Ishikawa (cell line): ENCODE results near the gene PTPRM.

Source experiments
- CEBPB ChIP-seq: IDR thresholded peaks from 2 replicates; pipeline ENCODE4 v1.6.1; 2012
- CREB1 ChIP-seq: IDR thresholded peaks from 2 replicates; pipeline ENCODE4 v1.6.1; 2012; ENCODE audit warnings: low read depth
- EGR1 ChIP-seq: IDR thresholded peaks from 2 replicates; pipeline ENCODE4 v1.6.1; 2012
- EP300 ChIP-seq: IDR thresholded peaks from 2 replicates; pipeline ENCODE4 v1.6.1; 2012; ENCODE audit warnings: borderline replicate concordance
- FOXM1 ChIP-seq: IDR thresholded peaks from 2 replicates; pipeline ENCODE4 v1.6.1; 2012; ENCODE audit warnings: low read depth, borderline replicate concordance
- NFIC ChIP-seq: IDR thresholded peaks from 2 replicates; pipeline ENCODE4 v1.6.1; 2012
- RAD21 ChIP-seq: IDR thresholded peaks from 2 replicates; pipeline ENCODE4 v1.6.1; 2012; ENCODE audit warnings: low read depth
- TAF1 ChIP-seq: IDR thresholded peaks from 2 replicates; pipeline ENCODE4 v1.6.1; 2012; ENCODE audit warnings: low read depth, mild to moderate bottlenecking
- TCF12 ChIP-seq: IDR thresholded peaks from 2 replicates; pipeline ENCODE4 v1.6.1; 2012; ENCODE audit warnings: low read depth
- TEAD4 ChIP-seq: IDR thresholded peaks from 2 replicates; pipeline ENCODE4 v1.6.1; 2012
- YY1 ChIP-seq: IDR thresholded peaks from 2 replicates; pipeline ENCODE4 v1.6.1; 2012; ENCODE audit warnings: low read depth
- ZBTB7A ChIP-seq: IDR thresholded peaks from 2 replicates; pipeline ENCODE4 v1.6.1; 2012; ENCODE audit warnings: low read depth
- TF ChIP-seq, protein P1 (sequence below): IDR thresholded peaks from 2 replicates; pipeline ENCODE4 v1.6.1; 2012; ENCODE audit warnings: low read depth, mild to moderate bottlenecking
- TF ChIP-seq, protein P2 (sequence below): IDR thresholded peaks from 2 replicates; pipeline ENCODE4 v1.6.1; 2012
- TF ChIP-seq, protein P3 (sequence below): IDR thresholded peaks from 2 replicates; pipeline ENCODE4 v1.6.1; 2012

Gene PTPRM

DNA sequence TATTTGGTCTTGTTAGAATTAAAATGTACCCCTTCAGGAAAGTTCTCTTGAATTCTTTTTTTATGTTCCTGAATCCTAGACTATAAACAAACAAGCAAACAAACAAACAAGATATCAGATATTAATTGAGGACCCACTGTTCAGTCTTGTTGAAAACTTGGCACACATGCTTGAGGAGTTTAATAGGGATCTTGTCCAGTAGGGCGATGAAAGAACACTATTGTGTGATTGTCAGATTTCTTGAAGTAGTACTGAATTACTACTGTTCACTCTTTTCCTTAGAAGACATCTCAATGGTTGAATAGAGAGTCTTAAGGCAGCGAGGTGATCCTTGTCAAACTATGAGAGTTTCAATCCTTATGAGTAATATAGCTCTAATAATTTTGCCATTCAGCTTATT lies 130.2 kb downstream of the PTPRM start:
- TF ChIP-seq CREB1 (no peak), CEBPB (no peak), ZBTB7A (no peak), YY1 (no peak), TAF1 (no peak), EP300 (no peak), EGR1 (no peak), FOXM1 (no peak), RAD21 (no peak), TCF12 (no peak), TEAD4 (no peak), NFIC (no peak)
- TF ChIP-seq, protein P1, sequence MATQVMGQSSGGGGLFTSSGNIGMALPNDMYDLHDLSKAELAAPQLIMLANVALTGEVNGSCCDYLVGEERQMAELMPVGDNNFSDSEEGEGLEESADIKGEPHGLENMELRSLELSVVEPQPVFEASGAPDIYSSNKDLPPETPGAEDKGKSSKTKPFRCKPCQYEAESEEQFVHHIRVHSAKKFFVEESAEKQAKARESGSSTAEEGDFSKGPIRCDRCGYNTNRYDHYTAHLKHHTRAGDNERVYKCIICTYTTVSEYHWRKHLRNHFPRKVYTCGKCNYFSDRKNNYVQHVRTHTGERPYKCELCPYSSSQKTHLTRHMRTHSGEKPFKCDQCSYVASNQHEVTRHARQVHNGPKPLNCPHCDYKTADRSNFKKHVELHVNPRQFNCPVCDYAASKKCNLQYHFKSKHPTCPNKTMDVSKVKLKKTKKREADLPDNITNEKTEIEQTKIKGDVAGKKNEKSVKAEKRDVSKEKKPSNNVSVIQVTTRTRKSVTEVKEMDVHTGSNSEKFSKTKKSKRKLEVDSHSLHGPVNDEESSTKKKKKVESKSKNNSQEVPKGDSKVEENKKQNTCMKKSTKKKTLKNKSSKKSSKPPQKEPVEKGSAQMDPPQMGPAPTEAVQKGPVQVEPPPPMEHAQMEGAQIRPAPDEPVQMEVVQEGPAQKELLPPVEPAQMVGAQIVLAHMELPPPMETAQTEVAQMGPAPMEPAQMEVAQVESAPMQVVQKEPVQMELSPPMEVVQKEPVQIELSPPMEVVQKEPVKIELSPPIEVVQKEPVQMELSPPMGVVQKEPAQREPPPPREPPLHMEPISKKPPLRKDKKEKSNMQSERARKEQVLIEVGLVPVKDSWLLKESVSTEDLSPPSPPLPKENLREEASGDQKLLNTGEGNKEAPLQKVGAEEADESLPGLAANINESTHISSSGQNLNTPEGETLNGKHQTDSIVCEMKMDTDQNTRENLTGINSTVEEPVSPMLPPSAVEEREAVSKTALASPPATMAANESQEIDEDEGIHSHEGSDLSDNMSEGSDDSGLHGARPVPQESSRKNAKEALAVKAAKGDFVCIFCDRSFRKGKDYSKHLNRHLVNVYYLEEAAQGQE = no peak
- TF ChIP-seq, protein P2, sequence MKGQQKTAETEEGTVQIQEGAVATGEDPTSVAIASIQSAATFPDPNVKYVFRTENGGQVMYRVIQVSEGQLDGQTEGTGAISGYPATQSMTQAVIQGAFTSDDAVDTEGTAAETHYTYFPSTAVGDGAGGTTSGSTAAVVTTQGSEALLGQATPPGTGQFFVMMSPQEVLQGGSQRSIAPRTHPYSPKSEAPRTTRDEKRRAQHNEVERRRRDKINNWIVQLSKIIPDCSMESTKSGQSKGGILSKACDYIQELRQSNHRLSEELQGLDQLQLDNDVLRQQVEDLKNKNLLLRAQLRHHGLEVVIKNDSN = no peak
- TF ChIP-seq, protein P3, sequence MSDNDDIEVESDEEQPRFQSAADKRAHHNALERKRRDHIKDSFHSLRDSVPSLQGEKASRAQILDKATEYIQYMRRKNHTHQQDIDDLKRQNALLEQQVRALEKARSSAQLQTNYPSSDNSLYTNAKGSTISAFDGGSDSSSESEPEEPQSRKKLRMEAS = no peak

DNA sequence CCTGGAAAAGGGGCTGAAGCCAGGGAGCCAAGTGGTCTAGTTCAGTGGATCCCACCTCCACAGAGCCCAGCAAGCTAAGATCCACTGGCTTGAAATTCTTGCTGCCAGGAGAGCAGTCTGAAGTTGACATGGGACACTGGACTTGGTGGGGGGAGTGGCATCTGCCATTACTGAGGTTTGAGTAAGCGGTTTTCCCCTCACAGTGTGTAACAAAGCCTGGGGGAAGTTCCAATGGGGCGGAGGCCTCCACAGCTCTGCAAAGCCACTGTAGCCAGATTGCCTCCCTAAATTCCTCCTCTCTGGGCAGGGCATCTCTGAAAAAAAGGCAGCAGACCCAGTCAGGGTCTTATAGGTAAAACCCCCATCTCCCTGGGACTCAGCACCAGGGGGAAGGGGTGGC lies 144.4 kb downstream of the PTPRM start:
- TF ChIP-seq CREB1 (no peak), EGR1 (no peak), RAD21 (no peak)
- TF ChIP-seq, protein P3 = no peak
- TF ChIP-seq, protein P1 = no peak

DNA sequence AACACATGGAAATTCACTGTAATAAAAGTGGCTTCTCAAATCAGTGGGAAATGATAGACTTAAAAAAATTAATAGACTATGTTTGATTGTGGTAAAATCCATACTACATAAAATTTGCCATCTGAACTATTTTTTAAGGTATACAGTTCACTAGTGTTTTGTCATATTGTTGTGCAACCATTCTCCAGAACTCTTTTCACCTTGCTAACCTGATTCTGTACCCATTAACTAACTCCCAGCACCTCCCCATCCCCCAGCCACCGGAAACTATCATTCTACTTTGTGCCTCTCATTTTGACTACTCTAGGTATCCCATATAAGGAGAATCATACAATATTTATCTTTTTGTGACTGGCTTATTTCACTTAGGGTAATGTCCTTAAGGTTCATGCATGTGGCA lies 153.3 kb downstream of the PTPRM start:
- TF ChIP-seq EP300 = no peak
- no peak for TF ChIP-seq RAD21
- no peak for TF ChIP-seq FOXM1
- no peak for TF ChIP-seq TEAD4
- no peak for TF ChIP-seq NFIC
- TF ChIP-seq YY1 = no peak
- TF ChIP-seq ZBTB7A = no peak
- TF ChIP-seq TCF12 = no peak
- TF ChIP-seq CEBPB = no peak
- TF ChIP-seq, protein P1 = no peak
- TF ChIP-seq CREB1 = no peak
- TF ChIP-seq, protein P2 = no peak
- TF ChIP-seq, protein P3 = no peak
- TF ChIP-seq TAF1 = no peak
- TF ChIP-seq EGR1 = no peak

DNA sequence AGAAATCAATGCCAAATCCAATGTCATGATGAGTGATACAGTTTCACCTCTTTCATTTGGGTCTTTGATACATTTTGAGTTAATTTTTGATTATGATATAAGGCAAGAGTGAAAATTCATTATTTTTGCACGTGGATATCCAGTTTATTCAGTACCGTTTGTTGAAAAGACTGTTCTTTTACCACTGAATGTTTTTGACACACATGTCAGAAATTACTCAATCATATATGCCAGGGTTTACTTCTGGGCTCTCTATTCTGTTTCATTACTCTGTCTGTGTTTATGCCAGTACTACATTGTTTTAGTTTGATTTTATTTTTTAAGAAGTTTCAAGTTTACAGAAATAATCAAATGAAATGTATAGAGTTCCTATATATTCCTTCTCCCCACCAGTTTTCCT lies 154.4 kb downstream of the PTPRM start:
- TF ChIP-seq FOXM1 (no peak), RAD21 (no peak), EGR1 (no peak), YY1 (no peak), CEBPB (no peak), NFIC (no peak), EP300 (no peak), TCF12 (no peak), TAF1 (no peak)

DNA sequence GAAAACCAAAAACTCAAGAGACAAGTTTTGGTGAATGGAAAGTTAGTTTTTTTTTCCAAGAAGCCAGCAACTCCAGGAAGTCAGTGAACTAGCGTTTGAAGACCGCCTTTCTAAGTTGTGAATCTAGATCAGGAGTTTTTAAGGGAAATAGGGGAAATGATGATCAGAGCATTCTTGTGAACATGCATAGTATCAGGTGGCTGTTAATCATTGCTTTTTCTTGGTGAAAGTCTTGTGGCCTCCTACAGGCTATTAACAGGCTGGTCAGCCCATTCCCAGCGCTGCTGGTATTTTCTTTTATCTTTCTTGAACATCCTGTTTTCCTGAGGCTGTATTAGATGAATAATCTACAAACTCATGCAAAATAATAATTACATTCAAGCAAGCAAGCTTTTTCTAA lies 155.8 kb downstream of the PTPRM start:
- no peak for TF ChIP-seq CEBPB
- TF ChIP-seq TCF12 = no peak
- TF ChIP-seq TAF1 = no peak
- no peak for TF ChIP-seq YY1
- TF ChIP-seq, protein P2 = no peak
- no peak for TF ChIP-seq CREB1
- TF ChIP-seq EGR1 = no peak
- TF ChIP-seq EP300 = no peak
- TF ChIP-seq RAD21 = no peak
- no peak for TF ChIP-seq ZBTB7A
- TF ChIP-seq, protein P3 = no peak
- TF ChIP-seq, protein P1 = no peak
- TF ChIP-seq FOXM1 = no peak
